ENCODE measurements around the gene CD164.

DNA sequence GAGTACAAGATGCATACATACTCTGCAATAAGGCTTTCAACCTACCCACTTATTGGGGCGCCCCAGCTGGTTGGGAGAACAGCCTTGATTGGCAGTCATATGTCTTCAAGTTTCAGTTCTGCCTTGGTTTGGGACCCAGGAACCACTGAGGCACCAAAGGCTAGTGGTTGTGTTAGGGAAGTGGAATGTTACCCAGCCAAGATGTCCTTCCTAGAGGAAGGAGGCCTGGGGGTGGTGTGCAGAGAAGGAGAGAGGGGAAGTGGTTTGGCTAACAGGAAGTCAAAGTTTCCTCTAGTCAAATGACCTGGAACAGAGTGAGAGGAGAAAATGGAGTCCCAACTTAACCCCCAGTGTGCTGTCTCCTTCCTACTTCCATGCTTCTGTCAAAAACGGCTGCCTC, 59.4 kb downstream of the CD164 start:
- TF ChIP-seq, protein P1, sequence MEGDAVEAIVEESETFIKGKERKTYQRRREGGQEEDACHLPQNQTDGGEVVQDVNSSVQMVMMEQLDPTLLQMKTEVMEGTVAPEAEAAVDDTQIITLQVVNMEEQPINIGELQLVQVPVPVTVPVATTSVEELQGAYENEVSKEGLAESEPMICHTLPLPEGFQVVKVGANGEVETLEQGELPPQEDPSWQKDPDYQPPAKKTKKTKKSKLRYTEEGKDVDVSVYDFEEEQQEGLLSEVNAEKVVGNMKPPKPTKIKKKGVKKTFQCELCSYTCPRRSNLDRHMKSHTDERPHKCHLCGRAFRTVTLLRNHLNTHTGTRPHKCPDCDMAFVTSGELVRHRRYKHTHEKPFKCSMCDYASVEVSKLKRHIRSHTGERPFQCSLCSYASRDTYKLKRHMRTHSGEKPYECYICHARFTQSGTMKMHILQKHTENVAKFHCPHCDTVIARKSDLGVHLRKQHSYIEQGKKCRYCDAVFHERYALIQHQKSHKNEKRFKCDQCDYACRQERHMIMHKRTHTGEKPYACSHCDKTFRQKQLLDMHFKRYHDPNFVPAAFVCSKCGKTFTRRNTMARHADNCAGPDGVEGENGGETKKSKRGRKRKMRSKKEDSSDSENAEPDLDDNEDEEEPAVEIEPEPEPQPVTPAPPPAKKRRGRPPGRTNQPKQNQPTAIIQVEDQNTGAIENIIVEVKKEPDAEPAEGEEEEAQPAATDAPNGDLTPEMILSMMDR (conservative IDR thresholded peaks at IDR 0.05; ENCODE audit: low read depth, low read length), result no peak
- TF ChIP-seq SMC3 (IDR thresholded peaks at IDR 0.05; ENCODE audit: low read depth, low read length), result no peak
- TF ChIP-seq CHD1 (IDR thresholded peaks at IDR 0.05; ENCODE audit: low read depth, low read length), result no peak
- TF ChIP-seq RAD21 (IDR thresholded peaks at IDR 0.05; ENCODE audit: low read length), result no peak
- TF ChIP-seq POLR2A (IDR thresholded peaks at IDR 0.05; ENCODE audit: low read depth, low read length), result no peak
- TF ChIP-seq RCOR1 (IDR thresholded peaks at IDR 0.05; ENCODE audit: insufficient replicate concordance, low read length), result no peak
- no peak for TF ChIP-seq MXI1 (IDR thresholded peaks at IDR 0.05; ENCODE audit: borderline replicate concordance, low read depth, low read length)
- no peak for TF ChIP-seq CEBPB (IDR thresholded peaks at IDR 0.05; ENCODE audit: low read depth, low read length)
- TF ChIP-seq MAZ (IDR thresholded peaks at IDR 0.05; ENCODE audit: borderline replicate concordance, low read depth, low read length), result no peak
- no peak for TF ChIP-seq FOS (IDR thresholded peaks at IDR 0.05; ENCODE audit: low read depth, low read length)
- no peak for TF ChIP-seq ELK1 (IDR thresholded peaks at IDR 0.05; ENCODE audit: borderline replicate concordance, low read depth, low read length)
